Endothelial cell (in vitro differentiated cells): ENCODE measurements around the gene LDB3. TPM values are rescaled to one million over a fixed set of nuclear protein-coding genes. Genes with fewer than 3 reads are reported as not detected.

Experiments used
- DNase-seq: peaks from one replicate; pipeline ENCODE4 v3.0.0; 2021; ENCODE audit warnings: low spot score
- H3K27ac Mint-ChIP-seq: one replicate; pipeline ENCODE4 v1.8.0; 2021; ENCODE audit warnings: mixed read lengths, inconsistent platforms; ENCODE audit not compliant: unreplicated experiment
- H3K27me3 Mint-ChIP-seq: one replicate; pipeline ENCODE4 v1.8.0; 2021; ENCODE audit warnings: mild to moderate bottlenecking, moderate library complexity, mixed read lengths, inconsistent platforms; ENCODE audit not compliant: unreplicated experiment
- H3K36me3 Mint-ChIP-seq: one replicate; pipeline ENCODE4 v1.8.0; 2021; ENCODE audit warnings: mild to moderate bottlenecking, low read depth, mixed read lengths, inconsistent platforms; ENCODE audit not compliant: unreplicated experiment
- H3K4me1 Mint-ChIP-seq: one replicate; pipeline ENCODE4 v1.8.0; 2021; ENCODE audit warnings: mild to moderate bottlenecking, mixed read lengths, inconsistent platforms; ENCODE audit not compliant: unreplicated experiment
- H3K4me3 Mint-ChIP-seq: one replicate; pipeline ENCODE4 v1.8.0; 2021; ENCODE audit warnings: mild to moderate bottlenecking, mixed read lengths, inconsistent platforms; ENCODE audit not compliant: unreplicated experiment
- H3K9me3 Mint-ChIP-seq: one replicate; pipeline ENCODE4 v1.8.0; 2021; ENCODE audit warnings: mixed read lengths, inconsistent platforms; ENCODE audit not compliant: unreplicated experiment
- CTCF ChIP-seq: fragments of 200-600 bp; sonication (generic); IDR thresholded peaks from one replicate; pipeline ENCODE4 v1.5.0; 2021; ENCODE audit warnings: antibody characterized with exemption; ENCODE audit not compliant: unreplicated experiment
- total RNA-seq: library from RNA; stranded (reverse); fragmentation: NEBNext Ultra II Directional; extraction: Animal tissue kit (Norgen Biotek cat#: 25700); gene quantifications from one replicate; pipeline ENCODE4 v1.2.1, GENCODE V29; 2021; ENCODE audit not compliant: unreplicated experiment

LDB3 gene
- total RNA-seq, 1 donor from 2014 or later = 0.36 TPM

GRCh38 chr10:86699125-86699524, 30.8 kb downstream of the LDB3 start:
- Mint-ChIP-seq H3K4me3 (no peak overlapping the region), H3K4me1 (no peaks in the 10 kb centered on the region), H3K27me3 (peaks cover 18% of the 10 kb centered on the region), H3K9me3 (no peaks in the 10 kb centered on the region), H3K36me3 (no peaks in the 10 kb centered on the region), H3K27ac (no peak overlapping the region)
- DNase-seq = no peak
- TF ChIP-seq CTCF = no peak

- no peaks in the 10 kb centered on the region for H3K36me3 Mint-ChIP-seq
- peaks cover 18% of the 10 kb centered on the region for H3K27me3 Mint-ChIP-seq
- no peak overlapping the region for H3K4me3 Mint-ChIP-seq
- H3K9me3 Mint-ChIP-seq = no peaks in the 10 kb centered on the region
- no peak for TF ChIP-seq CTCF
- no peak for DNase-seq
- no peaks in the 10 kb centered on the region for H3K4me1 Mint-ChIP-seq
- H3K27ac Mint-ChIP-seq = no peak overlapping the region
Measured at GRCh38 chr10:86699541-86699940, 31.2 kb downstream of the LDB3 start.

- Mint-ChIP-seq H3K27me3 (peaks cover 18% of the 10 kb centered on the region), H3K9me3 (no peaks in the 10 kb centered on the region), H3K4me3 (no peak overlapping the region), H3K36me3 (no peaks in the 10 kb centered on the region), H3K27ac (no peak overlapping the region), H3K4me1 (no peaks in the 10 kb centered on the region)
- no peak for TF ChIP-seq CTCF
- no peak for DNase-seq
Measured at GRCh38 chr10:86699991-86700840, 31.9 kb downstream of the LDB3 start.

GRCh38 chr10:86700851-86701617, 32.7 kb downstream of the LDB3 start:
- H3K36me3 Mint-ChIP-seq = no peaks in the 10 kb centered on the region

More at GRCh38 chr10:86700851-86701617, 32.7 kb downstream of the LDB3 start:
- Mint-ChIP-seq H3K27me3 (peaks cover 18% of the 10 kb centered on the region), H3K4me1 (no peaks in the 10 kb centered on the region), H3K4me3 (no peak overlapping the region), H3K9me3 (no peaks in the 10 kb centered on the region), H3K27ac (no peak overlapping the region)
- no peak for TF ChIP-seq CTCF
- no peak for DNase-seq
